Measurements from ENCODE around the gene VTCN1. TPM values are rescaled to one million over a fixed set of nuclear protein-coding genes. Genes with fewer than 3 reads are reported as not detected.
A peak's percentile ranks its signal among the peaks of the same experiment; 100 is the strongest.
"Not testable (repeated sequence)": the region's sequence is repeated elsewhere in the genome, so short reads cannot be mapped to it uniquely, and the experiment has no call there.

VTCN1 gene
- polyA plus RNA-seq, 1 donor = 24.9 TPM

GRCh38 chr1:117169871-117170596 lies 40.7 kb downstream of the VTCN1 start:
- DNase-seq = no peak

GRCh38 chr1:117167402-117167801 lies 43.3 kb downstream of the VTCN1 start:
- DNase-seq = no peak

- no peak for DNase-seq
Measured at GRCh38 chr1:117166076-117166475, 44.7 kb downstream of the VTCN1 start.

- no peak for DNase-seq
Measured at GRCh38 chr1:117164209-117164608, 46.5 kb downstream of the VTCN1 start.

- DNase-seq = no peak
Measured at GRCh38 chr1:117162816-117163215, 47.9 kb downstream of the VTCN1 start.

- DNase-seq = peak; percentile 39
Measured at GRCh38 chr1:117161887-117162286, 48.8 kb downstream of the VTCN1 start.

- DNase-seq = not testable (repeated sequence)
Measured at GRCh38 chr1:117151305-117151704, 59.4 kb downstream of the VTCN1 start.

- DNase-seq = no peak
Measured at GRCh38 chr1:117150316-117150715, 60.4 kb downstream of the VTCN1 start.

- DNase-seq = no peak
Measured at GRCh38 chr1:117147856-117148588, 62.7 kb downstream of the VTCN1 start.

- DNase-seq = no peak
Measured at GRCh38 chr1:117147341-117147831, 63.3 kb downstream of the VTCN1 start.

GRCh38 chr1:117146575-117147340 lies 64.0 kb downstream of the VTCN1 start:
- no peak for DNase-seq

- DNase-seq = no peak
Measured at GRCh38 chr1:117146072-117146471, 64.7 kb downstream of the VTCN1 start.

- DNase-seq = no peak
Measured at GRCh38 chr1:117143871-117144270, 66.9 kb downstream of the VTCN1 start.

- DNase-seq = no peak
Measured at GRCh38 chr1:117143172-117143571, 67.6 kb downstream of the VTCN1 start.

- no peak for DNase-seq
Measured at GRCh38 chr1:117142200-117142599, 68.5 kb downstream of the VTCN1 start.

- no peak for DNase-seq
Measured at GRCh38 chr1:117138561-117138960, 72.2 kb downstream of the VTCN1 start.

- DNase-seq = no peak
Measured at GRCh38 chr1:117138106-117138505, 72.6 kb downstream of the VTCN1 start.

- DNase-seq = no peak
Measured at GRCh38 chr1:117137281-117137855, 73.4 kb downstream of the VTCN1 start.

GRCh38 chr1:117136749-117137148 lies 74.0 kb downstream of the VTCN1 start:
- DNase-seq = no peak

GRCh38 chr1:117135329-117135728 lies 75.4 kb downstream of the VTCN1 start:
- no peak for DNase-seq

GRCh38 chr1:117130526-117130925 lies 80.2 kb downstream of the VTCN1 start:
- no peak for DNase-seq

GRCh38 chr1:117128323-117129079 lies 82.2 kb downstream of the VTCN1 start:
- peak; percentile 55 for DNase-seq

Measured in left kidney (tissue), 2 donors.